Nephron (organoid): ENCODE results near the gene MINPP1.
A peak's percentile ranks its signal among the peaks of the same experiment; 100 is the strongest.
"Not testable (repeated sequence)": the region's sequence is repeated elsewhere in the genome, so short reads cannot be mapped to it uniquely, and the experiment has no call there.

Source experiments
- H3K27ac Mint-ChIP-seq, 3 experiments: 2 replicates each; pipeline ENCODE4 v1.8.0; 2020; ENCODE audit warnings: mixed read lengths in 3 of 3, mild to moderate bottlenecking in 2 of 3, moderate library complexity in 1 of 3
- H3K27me3 Mint-ChIP-seq: 2 replicates; pipeline ENCODE4 v1.8.0; 2021; ENCODE audit warnings: low read depth, mild to moderate bottlenecking, moderate library complexity, mixed read lengths
- H3K36me3 Mint-ChIP-seq: 2 replicates; pipeline ENCODE4 v1.8.0; 2020; ENCODE audit warnings: low read depth, mixed read lengths
- H3K4me1 Mint-ChIP-seq: 2 replicates; pipeline ENCODE4 v1.8.0; 2020; ENCODE audit warnings: mixed read lengths
- H3K4me3 Mint-ChIP-seq, 3 experiments: 2 replicates each; pipeline ENCODE4 v1.8.0; 2020; ENCODE audit warnings: mild to moderate bottlenecking in 3 of 3, mixed read lengths in 3 of 3, moderate library complexity in 2 of 3
- H3K9me3 Mint-ChIP-seq: 2 replicates; pipeline ENCODE4 v1.8.0; 2020; ENCODE audit warnings: mixed read lengths
- CTCF ChIP-seq, 3 experiments: fragments of 200-600 bp; sonication (generic); IDR thresholded peaks; one replicate each; pipeline ENCODE4 v1.5.0; 2021; ENCODE audit warnings: antibody characterized with exemption in 3 of 3; ENCODE audit not compliant: unreplicated experiment in 3 of 3

The MINPP1 gene

GRCh38 chr10:87504640-87505365, at the start of gene MINPP1:
TSS of gene MINPP1 (plus strand) at chr10:87504893. CDS start at chr10:87504916, 23 bp downstream.
- Mint-ChIP-seq H3K27ac (peak within 1 kb of the TSS; percentile 86 to 95 (median 94)), H3K36me3 (peaks cover 11% of the 10 kb centered on the region), H3K9me3 (no peaks in the 10 kb centered on the region), H3K27me3 (no peaks in the 10 kb centered on the region), H3K4me1 (peaks cover 36% of the 10 kb centered on the region), H3K4me3 (peak within 1 kb of the TSS; percentile 89 to 93 (median 89))
- no peak for TF ChIP-seq CTCF (IDR thresholded peaks at IDR 0.05; ENCODE audit: unreplicated experiment in 3 of 3)

GRCh38 chr10:87456586-87457220, 48.0 kb upstream of the MINPP1 start:
- H3K36me3 Mint-ChIP-seq, H3K9me3 Mint-ChIP-seq, H3K4me3 Mint-ChIP-seq: not testable (repeated sequence)

GRCh38 chr10:87461751-87462150, 42.9 kb upstream of the MINPP1 start:
- not testable (repeated sequence) for H3K4me1 Mint-ChIP-seq, H3K9me3 Mint-ChIP-seq, H3K27ac Mint-ChIP-seq, H3K27me3 Mint-ChIP-seq, H3K4me3 Mint-ChIP-seq, H3K36me3 Mint-ChIP-seq

More at GRCh38 chr10:87456586-87457220, 48.0 kb upstream of the MINPP1 start:
- not testable (repeated sequence) for H3K27me3 Mint-ChIP-seq, H3K27ac Mint-ChIP-seq, H3K4me1 Mint-ChIP-seq

- H3K9me3 Mint-ChIP-seq, H3K27me3 Mint-ChIP-seq, H3K4me3 Mint-ChIP-seq, H3K4me1 Mint-ChIP-seq, H3K27ac Mint-ChIP-seq, H3K36me3 Mint-ChIP-seq: not testable (repeated sequence)
Observed at GRCh38 chr10:87466849-87467248, 37.8 kb upstream of the MINPP1 start.

GRCh38 chr10:87488733-87489132, 16.0 kb upstream of the MINPP1 start:
- H3K27ac Mint-ChIP-seq, H3K36me3 Mint-ChIP-seq, H3K4me1 Mint-ChIP-seq, H3K4me3 Mint-ChIP-seq, H3K9me3 Mint-ChIP-seq, H3K27me3 Mint-ChIP-seq: not testable (repeated sequence)

GRCh38 chr10:87490285-87490684, 14.4 kb upstream of the MINPP1 start:
- H3K4me3 Mint-ChIP-seq, H3K27me3 Mint-ChIP-seq, H3K9me3 Mint-ChIP-seq, H3K27ac Mint-ChIP-seq, H3K4me1 Mint-ChIP-seq, H3K36me3 Mint-ChIP-seq: not testable (repeated sequence)

- H3K9me3 Mint-ChIP-seq, H3K4me1 Mint-ChIP-seq, H3K36me3 Mint-ChIP-seq, H3K4me3 Mint-ChIP-seq, H3K27ac Mint-ChIP-seq, H3K27me3 Mint-ChIP-seq: not testable (repeated sequence)
Observed at GRCh38 chr10:87492450-87492849, 12.2 kb upstream of the MINPP1 start.

- H3K4me3 Mint-ChIP-seq, H3K4me1 Mint-ChIP-seq, H3K9me3 Mint-ChIP-seq, H3K36me3 Mint-ChIP-seq, H3K27me3 Mint-ChIP-seq, H3K27ac Mint-ChIP-seq: not testable (repeated sequence)
Observed at GRCh38 chr10:87495446-87495845, 9.2 kb upstream of the MINPP1 start.

GRCh38 chr10:87497386-87497785, 7.3 kb upstream of the MINPP1 start:
- not testable (repeated sequence) for H3K27me3 Mint-ChIP-seq, H3K9me3 Mint-ChIP-seq, H3K4me3 Mint-ChIP-seq, H3K36me3 Mint-ChIP-seq, H3K4me1 Mint-ChIP-seq, H3K27ac Mint-ChIP-seq

GRCh38 chr10:87498106-87498789, 6.4 kb upstream of the MINPP1 start:
- H3K27me3 Mint-ChIP-seq, H3K27ac Mint-ChIP-seq, H3K4me1 Mint-ChIP-seq, H3K4me3 Mint-ChIP-seq, H3K9me3 Mint-ChIP-seq, H3K36me3 Mint-ChIP-seq: not testable (repeated sequence)
